Activated CD4-positive, alpha-beta T cell treated with anti-CD3 and anti-CD28 coated beads, Interleukin-2, amount 10 ng/mL, durations not matched to agents 24 days and 14 days (primary cell): ENCODE results near the gene SLC38A2. TPM values are rescaled to one million over a fixed set of nuclear protein-coding genes. Genes with fewer than 3 reads are reported as not detected.

Source experiments
- DNase-seq: peaks from one replicate; pipeline ENCODE4 v3.0.0; 2022
- H3K27ac Mint-ChIP-seq: one replicate; pipeline ENCODE4 v1.8.0; 2022; ENCODE audit warnings: mild to moderate bottlenecking, mixed read lengths
- H3K27me3 Mint-ChIP-seq: one replicate; pipeline ENCODE4 v1.8.0; 2022; ENCODE audit warnings: mixed read lengths
- H3K36me3 Mint-ChIP-seq: one replicate; pipeline ENCODE4 v1.8.0; 2022; ENCODE audit warnings: low read depth, mild to moderate bottlenecking, mixed read lengths
- H3K4me1 Mint-ChIP-seq: one replicate; pipeline ENCODE4 v1.8.0; 2021; ENCODE audit warnings: mixed read lengths
- H3K4me3 Mint-ChIP-seq: one replicate; pipeline ENCODE4 v1.8.0; 2022; ENCODE audit warnings: mild to moderate bottlenecking, moderate library complexity, mixed read lengths
- H3K9me3 Mint-ChIP-seq: one replicate; pipeline ENCODE4 v1.8.0; 2021; ENCODE audit warnings: mixed read lengths
- intact Hi-C: fragments of 100-400 bp; cut with micrococcal nuclease; formaldehyde crosslinking; loops from one replicate; pipeline ENCODE4 v1.15.1; 2023
- total RNA-seq: library from RNA; stranded (reverse); gene quantifications from 2 replicates; pipeline ENCODE4 v1.2.3, GENCODE V29; 2022

The SLC38A2 gene
- total RNA-seq, 1 donor from 2014 or later = 158 TPM

DNA sequence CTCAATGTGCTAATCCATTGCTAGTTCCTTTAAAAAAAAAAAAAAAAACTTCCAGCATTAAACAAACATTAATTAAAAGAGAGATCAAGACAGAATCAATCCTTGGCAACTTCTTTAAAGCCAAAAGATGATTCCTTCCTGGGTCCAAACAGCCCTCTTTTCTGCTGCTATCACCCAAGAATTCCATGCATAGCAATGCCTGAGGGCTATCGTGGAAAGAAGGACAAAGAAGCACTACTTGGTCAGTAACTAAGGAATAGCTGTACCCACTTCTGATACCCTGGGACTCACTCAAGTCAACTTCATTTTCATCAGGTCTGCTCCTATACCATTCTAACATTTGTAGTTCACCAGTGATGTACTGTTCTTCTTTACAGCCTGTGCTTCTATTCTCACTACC, 51.8 kb downstream of the SLC38A2 start:
- Mint-ChIP-seq H3K9me3 (peaks cover 10% of the 10 kb centered on the region), H3K4me1 (no peaks in the 10 kb centered on the region), H3K4me3 (no peak overlapping the region), H3K36me3 (no peaks in the 10 kb centered on the region), H3K27ac (no peak overlapping the region), H3K27me3 (peaks cover 5% of the 10 kb centered on the region)
- no peak for DNase-seq
- intact Hi-C loops = no loop called here

GRCh38 chr12:46318037-46318436, 54.5 kb downstream of the SLC38A2 start:
- DNase-seq = no peak
- Mint-ChIP-seq H3K9me3 (peaks cover 14% of the 10 kb centered on the region), H3K4me1 (no peaks in the 10 kb centered on the region), H3K27me3 (peaks cover 8% of the 10 kb centered on the region), H3K36me3 (no peaks in the 10 kb centered on the region), H3K4me3 (no peak overlapping the region), H3K27ac (no peak overlapping the region)
- intact Hi-C loops = no loop called here

Other genes starting within 250 kb of the SLC38A2 start
- 180 and 181 TPM in 2 replicates for gene SLC38A1, start 103.7 kb downstream of the SLC38A2 start, total RNA-seq